Measurements from ENCODE around the gene ANO9. TPM values are rescaled to one million over a fixed set of nuclear protein-coding genes. Genes with fewer than 3 reads are reported as not detected.

ANO9 gene
- total RNA-seq, 3 donors from 2014 or later, result 0.32 to 14.2 (median 9.8) TPM

- H3K4me3 ChIP-seq, result no peak overlapping the region
- no peaks in the 10 kb centered on the region for H3K9me3 ChIP-seq
- no peak for TF ChIP-seq POLR2A (IDR thresholded peaks at IDR 0.05)
- TF ChIP-seq CTCF (IDR thresholded peaks at IDR 0.05), result no peak
- TF ChIP-seq POLR2AphosphoS5 (IDR thresholded peaks at IDR 0.05), result no peak
- no peaks in the 10 kb centered on the region for H3K36me3 ChIP-seq
- H3K27me3 ChIP-seq, result peaks cover 0 to 4% of the 10 kb centered on the region in 2 donors
- intact Hi-C loops (cut with DNase I; ENCODE audit: low total_unique reads), result no loop called here
- peak in 1 of 2 donors; percentile 39 for DNase-seq (ENCODE audit: low spot score in 2 of 2)
- no peak overlapping the region for H3K27ac ChIP-seq
- H3K4me1 ChIP-seq, result peaks cover 0 to 4% of the 10 kb centered on the region in 2 donors
These were observed 2.8 kb upstream of the ANO9 start for GRCh38 chr11:444396-445144.

GRCh38 chr11:443542-444199, 1.9 kb upstream of the ANO9 start:
- no peak for TF ChIP-seq POLR2AphosphoS5 (IDR thresholded peaks at IDR 0.05)
- no peak for TF ChIP-seq CTCF (IDR thresholded peaks at IDR 0.05)
- TF ChIP-seq POLR2A (IDR thresholded peaks at IDR 0.05), result no peak
- peaks cover 0 to 4% of the 10 kb centered on the region in 2 donors for H3K27me3 ChIP-seq
- DNase-seq (ENCODE audit: low spot score in 2 of 2), result no peak
- H3K36me3 ChIP-seq, result no peaks in the 10 kb centered on the region
- H3K9me3 ChIP-seq, result no peaks in the 10 kb centered on the region
- H3K4me1 ChIP-seq, result no peaks in the 10 kb centered on the region
- intact Hi-C loops (cut with DNase I; ENCODE audit: low total_unique reads), result no loop called here
- H3K4me3 ChIP-seq, result no peak overlapping the region
- no peak overlapping the region for H3K27ac ChIP-seq

GRCh38 chr11:442611-443081, 835 bp upstream of the ANO9 start:
- TF ChIP-seq POLR2AphosphoS5 (IDR thresholded peaks at IDR 0.05) (no peak), POLR2A (IDR thresholded peaks at IDR 0.05) (no peak), CTCF (IDR thresholded peaks at IDR 0.05) (no peak)
- no peaks in the 10 kb centered on the region for H3K9me3 ChIP-seq
- peaks cover 0 to 4% of the 10 kb centered on the region in 2 donors for H3K27me3 ChIP-seq
- no peak for DNase-seq (ENCODE audit: low spot score in 2 of 2)
- no peaks in the 10 kb centered on the region for H3K36me3 ChIP-seq
- no peaks in the 10 kb centered on the region for H3K4me1 ChIP-seq
- no peak overlapping the region for H3K4me3 ChIP-seq
- intact Hi-C loops (cut with DNase I; ENCODE audit: low total_unique reads), result no loop called here
- no peak overlapping the region for H3K27ac ChIP-seq

- no peaks in the 10 kb centered on the region for H3K36me3 ChIP-seq
- DNase-seq (ENCODE audit: low spot score in 2 of 2), result no peak
- H3K9me3 ChIP-seq, result no peaks in the 10 kb centered on the region
- peak overlapping the region in 2 of 3 donors; percentile 51 to 69 for H3K4me3 ChIP-seq
- no peak overlapping the region for H3K27ac ChIP-seq
- no peaks in the 10 kb centered on the region for H3K4me1 ChIP-seq
- peaks cover 0 to 4% of the 10 kb centered on the region in 2 donors for H3K27me3 ChIP-seq
- TF ChIP-seq POLR2A (IDR thresholded peaks at IDR 0.05) (no peak), POLR2AphosphoS5 (IDR thresholded peaks at IDR 0.05) (no peak), CTCF (IDR thresholded peaks at IDR 0.05) (no peak)
- intact Hi-C loops (cut with DNase I; ENCODE audit: low total_unique reads), result no loop called here
These were observed 781 bp downstream of the ANO9 start for GRCh38 chr11:441043-441417.

All from breast epithelium (tissue), 4 donors.